H1 (cell line): ENCODE measurements around the gene PHF13. TPM values are rescaled to one million over a fixed set of nuclear protein-coding genes. Genes with fewer than 3 reads are reported as not detected.

Experiments used
- CTCF ChIA-PET: fragments of 300-600 bp; sonication (Branson Sonifier 250); formaldehyde crosslinking; loops from one replicate; lab custom pipeline; 2021; ENCODE audit not compliant: partially characterized antibody; lab: Charles Lee
- POLR2A ChIA-PET: fragments of 300-600 bp; sonication (Branson Sonifier 250); formaldehyde crosslinking; loops from one replicate; lab custom pipeline; 2021; ENCODE audit warnings: inconsistent platforms; ENCODE audit not compliant: partially characterized antibody; lab: Charles Lee
- DNase-seq, 2 experiments: peaks; one replicate each; pipeline versions ENCODE4 v3.0.0 to v3.0.0-alpha.2; 2010 to 2022; ENCODE audit warnings: low spot score in 2 of 2, low read depth in 1 of 2, mixed read lengths in 1 of 2
- FAIRE-seq: peaks from 2 replicates; lab custom pipeline; 2011; peaks lifted over from hg19 to GRCh38; lab: Jason Lieb, UNC
- H2AFZ ChIP-seq: 2 replicates; pipeline ENCODE4 v1.8.1; 2012; ENCODE audit warnings: low read length, inconsistent platforms
- H2AK5ac ChIP-seq: 2 replicates; pipeline ENCODE4 v1.6.1; 2013; ENCODE audit warnings: low read depth, low read length
- H2BK120ac ChIP-seq: replicated peaks from 2 replicates; pipeline ENCODE3; 2013; ENCODE audit warnings: low read depth, low read length, inconsistent platforms
- H2BK12ac ChIP-seq: 2 replicates; pipeline ENCODE4 v1.6.1; 2013; ENCODE audit warnings: low read depth, low read length
- H2BK15ac ChIP-seq: 2 replicates; pipeline ENCODE4 v1.6.1; 2013; ENCODE audit warnings: low read length
- H2BK20ac ChIP-seq: 2 replicates; pipeline ENCODE4 v1.6.1; 2013; ENCODE audit warnings: low read length
- H2BK5ac ChIP-seq: 2 replicates; pipeline ENCODE4 v1.6.1; 2013; ENCODE audit warnings: low read depth, low read length
- H3K14ac ChIP-seq: 2 replicates; pipeline ENCODE4 v1.6.1; 2013; ENCODE audit warnings: inconsistent platforms; ENCODE audit not compliant: insufficient read length
- H3K18ac ChIP-seq: 2 replicates; pipeline ENCODE4 v1.6.1; 2013; ENCODE audit warnings: low read length; ENCODE audit errors: extremely low read depth
- H3K23ac ChIP-seq: 2 replicates; pipeline ENCODE4 v1.6.1; 2013; ENCODE audit warnings: inconsistent platforms; ENCODE audit not compliant: insufficient read length
- H3K23me2 ChIP-seq: 2 replicates; pipeline ENCODE4 v1.6.1; 2013; ENCODE audit warnings: low read depth, low read length
- H3K27ac ChIP-seq: 2 replicates; pipeline ENCODE4 v1.6.1; 2011; ENCODE audit warnings: low read depth, low read length, inconsistent platforms
- H3K27me3 ChIP-seq, 4 experiments: replicated peaks in 1 of 4; 1 replicate in 1 of 4; 2 replicates in 3 of 4; pipeline versions ENCODE4 v1.6.1 to v1.8.1; 2011 to 2013; ENCODE audit warnings: low read length in 3 of 4, mild to moderate bottlenecking in 3 of 4, inconsistent platforms in 2 of 4, mixed read lengths in 2 of 4, moderate library complexity in 1 of 4; ENCODE audit not compliant: control insufficient read depth in 3 of 4, insufficient read depth in 3 of 4; ENCODE audit errors: extremely low read depth in 1 of 4
- H3K36me3 ChIP-seq, 4 experiments: 2 replicates each; pipeline versions ENCODE4 v1.6.1 to v1.8.1; 2011 to 2013; ENCODE audit warnings: mild to moderate bottlenecking in 4 of 4, low read length in 3 of 4, moderate library complexity in 2 of 4, control low read depth in 1 of 4, inconsistent platforms in 1 of 4; ENCODE audit not compliant: insufficient read depth in 4 of 4, control insufficient read depth in 2 of 4
- H3K4ac ChIP-seq: replicated peaks from 2 replicates; pipeline ENCODE3; 2013; ENCODE audit warnings: low read length, low read depth, mixed read lengths, inconsistent platforms; ENCODE audit not compliant: insufficient read length
- H3K4me1 ChIP-seq, 4 experiments: replicated peaks in 1 of 4; 1 replicate in 1 of 4; 2 replicates in 3 of 4; pipeline versions ENCODE4 v1.6.1 to v1.8.1; 2011 to 2013; ENCODE audit warnings: low read length in 3 of 4, inconsistent platforms in 2 of 4, mixed read lengths in 1 of 4; ENCODE audit not compliant: insufficient read depth in 4 of 4, control insufficient read depth in 3 of 4
- H3K4me2 ChIP-seq, 2 experiments: 2 replicates each; pipeline versions ENCODE4 v1.6.1 to v1.8.1; 2011 to 2013; ENCODE audit warnings: low read depth in 2 of 2, low read length in 2 of 2, control low read depth in 1 of 2, inconsistent platforms in 1 of 2, mild to moderate bottlenecking in 1 of 2; ENCODE audit not compliant: insufficient read depth in 1 of 2
- H3K4me3 ChIP-seq, 4 experiments: fragments of 200-600, 300-600 bp in 1 of 4; sonication (generic), shearing (Covaris generic), sonication (Bioruptor Twin) in 1 of 4; 2 replicates each; pipeline versions ENCODE4 v1.5.1 to v1.8.1; 2011 to 2016; ENCODE audit warnings: low read length in 4 of 4, low read depth in 3 of 4, control low read depth in 2 of 4, inconsistent platforms in 2 of 4, mild to moderate bottlenecking in 2 of 4, mixed read lengths in 1 of 4, moderate library complexity in 1 of 4; ENCODE audit not compliant: insufficient read depth in 2 of 4; ENCODE audit errors: extremely low read depth in 1 of 4
- H3K56ac ChIP-seq: replicated peaks from 2 replicates; pipeline ENCODE3; 2013; ENCODE audit warnings: low read depth, mild to moderate bottlenecking, mixed read lengths, low read length, inconsistent platforms; ENCODE audit not compliant: insufficient read length
- H3K79me1 ChIP-seq: 2 replicates; pipeline ENCODE4 v1.6.1; 2013; ENCODE audit warnings: low read depth, low read length, control low read depth
- H3K79me2 ChIP-seq, 2 experiments: 2 replicates each; pipeline versions ENCODE4 v1.6.1 to v1.8.1; 2012 to 2013; ENCODE audit warnings: low read length in 2 of 2, mild to moderate bottlenecking in 2 of 2, inconsistent platforms in 1 of 2; ENCODE audit not compliant: insufficient read depth in 2 of 2, control insufficient read depth in 1 of 2
- H3K9ac ChIP-seq, 4 experiments: replicated peaks in 1 of 4; 1 replicate in 1 of 4; 2 replicates in 3 of 4; pipeline versions ENCODE4 v1.6.1 to v1.8.1; 2011 to 2013; ENCODE audit warnings: low read depth in 3 of 4, low read length in 3 of 4, control low read depth in 2 of 4, mild to moderate bottlenecking in 2 of 4, moderate library complexity in 2 of 4, inconsistent platforms in 1 of 4; ENCODE audit errors: extremely low read depth in 1 of 4
- H3K9me3 ChIP-seq, 2 experiments: 2 replicates each; pipeline versions ENCODE4 v1.6.1 to v1.8.1; 2012 to 2013; ENCODE audit warnings: mild to moderate bottlenecking in 2 of 2, moderate library complexity in 2 of 2, control low read depth in 1 of 2, inconsistent platforms in 1 of 2, low read depth in 1 of 2, low read length in 1 of 2, mixed read lengths in 1 of 2; ENCODE audit not compliant: insufficient read depth in 2 of 2
- H4K20me1 ChIP-seq, 2 experiments: replicated peaks in 1 of 2; 2 replicates each; pipeline versions ENCODE3 to v1.8.1; 2011 to 2013; ENCODE audit warnings: inconsistent platforms in 2 of 2, low read length in 2 of 2, mild to moderate bottlenecking in 1 of 2; ENCODE audit not compliant: insufficient read depth in 2 of 2, control insufficient read depth in 1 of 2
- H4K5ac ChIP-seq: 2 replicates; pipeline ENCODE4 v1.6.1; 2013; ENCODE audit warnings: low read length, low read depth, mixed read lengths, inconsistent platforms; ENCODE audit not compliant: insufficient read length
- H4K8ac ChIP-seq: 2 replicates; pipeline ENCODE4 v1.8.0; 2013; ENCODE audit warnings: mild to moderate bottlenecking, moderate library complexity, low read length, inconsistent platforms; ENCODE audit not compliant: insufficient read depth; ENCODE audit errors: extremely low read depth
- H4K91ac ChIP-seq: replicated peaks from 2 replicates; pipeline ENCODE3; 2013; ENCODE audit warnings: low read length, mixed read lengths, inconsistent platforms; ENCODE audit not compliant: insufficient read length
- CBX8 ChIP-seq: fragments of 300-800, 300-1000 bp; sonication (generic); IDR thresholded peaks from 2 replicates; pipeline ENCODE4 v1.7.1; 2016; ENCODE audit warnings: low read depth, low read length, borderline replicate concordance
- CHD1 ChIP-seq: IDR thresholded peaks from 2 replicates; pipeline ENCODE4 v1.6.1; 2012; ENCODE audit warnings: low read depth, low read length, improper control_type of control experiment
- CTCF ChIP-seq, 3 experiments: IDR thresholded peaks; 1 replicate in 2 of 3; 2 replicates in 1 of 3; pipeline versions ENCODE4 v1.5.1 to v1.6.1; 2011; ENCODE audit warnings: low read length in 3 of 3, mild to moderate bottlenecking in 3 of 3, inconsistent platforms in 2 of 3, low read depth in 1 of 3, moderate library complexity in 1 of 3; ENCODE audit not compliant: insufficient read depth in 1 of 3; ENCODE audit errors: control extremely low read depth in 1 of 3
- JUND ChIP-seq: IDR thresholded peaks from 2 replicates; pipeline ENCODE4 v1.6.1; 2011; ENCODE audit warnings: mild to moderate bottlenecking, improper control_type of control experiment, low read length
- KDM1A ChIP-seq: fragments of 200-600, 300-600 bp; sonication (generic); IDR thresholded peaks from 2 replicates; pipeline ENCODE4 v1.7.1; 2016; ENCODE audit warnings: mild to moderate bottlenecking, low read length, borderline replicate concordance
- SAP30 ChIP-seq: fragments of 300-600 bp; sonication (generic); IDR thresholded peaks from 2 replicates; pipeline ENCODE4 v1.7.1; 2012; ENCODE audit warnings: low read length, moderate library complexity, mild to moderate bottlenecking, inconsistent platforms; ENCODE audit not compliant: insufficient read depth, insufficient replicate concordance
- SP4 ChIP-seq: IDR thresholded peaks from 2 replicates; pipeline ENCODE4 v1.6.1; 2012; ENCODE audit warnings: low read length, inconsistent platforms
- WGBS, 2 experiments: shearing (Covaris generic) in 1 of 2; methylation state at CpG; one replicate each; pipeline versions ENCODE4 v1.1.6 to v1.1.7; 2013 to 2015; ENCODE audit warnings: low lambda C conversion rate in 2 of 2, mixed read lengths in 2 of 2, inconsistent platforms in 1 of 2, low coverage in 1 of 2, missing lambda C conversion rate in 1 of 2; ENCODE audit not compliant: insufficient replicate concordance in 2 of 2, insufficient coverage in 1 of 2, insufficient read length in 1 of 2; ENCODE audit errors: extremely low coverage in 1 of 2, missing lambda C conversion rate in 1 of 2; 5-methylcytosine and 5-hydroxymethylcytosine counted together
- polyA plus RNA-seq, 7 experiments: library from polyadenylated mRNA; depleted of rRNA in 3 of 7; stranded (reverse) in 5 of 7; unstranded in 2 of 7; fragments of >200 nt in 5 of 7; fragments of 200-250 nt in 2 of 7; gene quantifications; 1 replicate in 5 of 7; 2 replicates in 1 of 7; 4 replicates in 1 of 7; pipeline versions ENCODE4 v1.2.1 to v1.2.3, GENCODE V29; 2011 to 2013; ENCODE audit warnings: missing spikeins in 2 of 7, mixed read lengths in 2 of 7
- total RNA-seq: library from RNA; stranded (reverse); fragmentation: NEBNext Ultra II Directional; extraction: Animal tissue kit (Norgen Biotek cat#: 25700); gene quantifications from 2 replicates; pipeline ENCODE4 v1.2.1, GENCODE V29; 2021

The PHF13 gene
- total and polyA plus RNA-seq, 2 of the 8 experiments (the other 6 are each of a cell fraction or from before 2014, with no cell fraction given), result 11.7 to 39.6 TPM

GRCh38 chr1:6572653-6573383, 40.7 kb upstream of the PHF13 start:
- DNase-seq (no peak), FAIRE-seq (no peak)
- ChIA-PET POLR2A (interaction anchor here (1.0 to 2.4 kb wide), 4 partner anchors 14 to 49 kb away, joined by 3 to 8 read pairs (median 4); no protein-coding TSS in a partner anchor), CTCF (interaction anchor here (1.5 to 5.1 kb wide), 3 partner anchors 11 to 86 kb away, joined by 3 to 19 read pairs (median 7); partner anchors contain the start of genes NOL9 and TAS1R1)
- no peak overlapping the region for H3K23ac ChIP-seq
- no peak overlapping the region for H2BK20ac ChIP-seq
- 89% methylated on average over 11 of the region's 12 CpGs; no CpG with 5 or more reads in 1 of the 2 experiments for WGBS, 2 experiments
- H2AFZ ChIP-seq, result no peak overlapping the region
- no peak overlapping the region for H4K91ac ChIP-seq
- H3K14ac ChIP-seq, result no peak overlapping the region
- no peak overlapping the region for H3K27ac ChIP-seq
- no peak overlapping the region for H4K5ac ChIP-seq
- H3K79me2 ChIP-seq, result no peaks in the 10 kb centered on the region
- no peaks in the 10 kb centered on the region; the same call in 1 of the 2 replicates for H3K23me2 ChIP-seq
- no peak for TF ChIP-seq KDM1A
- TF ChIP-seq JUND, result no peak
- TF ChIP-seq SP4, result no peak
- TF ChIP-seq CBX8, result no peak
- no peak for TF ChIP-seq CHD1
- no peak for TF ChIP-seq CTCF (IDR thresholded peaks at IDR 0.05; ENCODE audit: control extremely low read depth in 1 of 3, insufficient read depth in 1 of 3, low read depth in 1 of 3, low read length in 3 of 3)
- TF ChIP-seq SAP30, result no peak
- no peak overlapping the region for H3K56ac ChIP-seq
- H3K4me1 ChIP-seq, result peaks cover 0 to 4% (median 2%) of the 10 kb centered on the region in 4 experiments; a peak in 3 of 7 replicates
- no peak overlapping the region for H2BK12ac ChIP-seq
- no peak overlapping the region for H2BK5ac ChIP-seq
- H3K9me3 ChIP-seq, result no peaks in the 10 kb centered on the region
- no peak overlapping the region for H3K4ac ChIP-seq
- no peaks in the 10 kb centered on the region for H3K36me3 ChIP-seq
- H3K79me1 ChIP-seq, result no peaks in the 10 kb centered on the region
- H4K20me1 ChIP-seq, result peaks cover 0 to 1% of the 10 kb centered on the region in 2 experiments
- no peak overlapping the region for H2BK15ac ChIP-seq
- no peak overlapping the region for H3K4me3 ChIP-seq
- no peak overlapping the region for H3K18ac ChIP-seq
- H3K27me3 ChIP-seq, result peaks cover 0 to 2% (median 0%) of the 10 kb centered on the region in 4 experiments; a peak in 3 of 7 replicates
- no peak overlapping the region for H3K4me2 ChIP-seq
- no peak overlapping the region; a peak in 1 of 7 replicates for H3K9ac ChIP-seq
- H2AK5ac ChIP-seq, result no peak overlapping the region
- no peak overlapping the region for H4K8ac ChIP-seq
- H2BK120ac ChIP-seq, result no peak overlapping the region
